ENCODE measurements around the gene JPH4.

The JPH4 gene

GRCh38 chr14:23522643-23523198 is 55.9 kb downstream of the JPH4 start:
- no peak for DNase-seq

DNA sequence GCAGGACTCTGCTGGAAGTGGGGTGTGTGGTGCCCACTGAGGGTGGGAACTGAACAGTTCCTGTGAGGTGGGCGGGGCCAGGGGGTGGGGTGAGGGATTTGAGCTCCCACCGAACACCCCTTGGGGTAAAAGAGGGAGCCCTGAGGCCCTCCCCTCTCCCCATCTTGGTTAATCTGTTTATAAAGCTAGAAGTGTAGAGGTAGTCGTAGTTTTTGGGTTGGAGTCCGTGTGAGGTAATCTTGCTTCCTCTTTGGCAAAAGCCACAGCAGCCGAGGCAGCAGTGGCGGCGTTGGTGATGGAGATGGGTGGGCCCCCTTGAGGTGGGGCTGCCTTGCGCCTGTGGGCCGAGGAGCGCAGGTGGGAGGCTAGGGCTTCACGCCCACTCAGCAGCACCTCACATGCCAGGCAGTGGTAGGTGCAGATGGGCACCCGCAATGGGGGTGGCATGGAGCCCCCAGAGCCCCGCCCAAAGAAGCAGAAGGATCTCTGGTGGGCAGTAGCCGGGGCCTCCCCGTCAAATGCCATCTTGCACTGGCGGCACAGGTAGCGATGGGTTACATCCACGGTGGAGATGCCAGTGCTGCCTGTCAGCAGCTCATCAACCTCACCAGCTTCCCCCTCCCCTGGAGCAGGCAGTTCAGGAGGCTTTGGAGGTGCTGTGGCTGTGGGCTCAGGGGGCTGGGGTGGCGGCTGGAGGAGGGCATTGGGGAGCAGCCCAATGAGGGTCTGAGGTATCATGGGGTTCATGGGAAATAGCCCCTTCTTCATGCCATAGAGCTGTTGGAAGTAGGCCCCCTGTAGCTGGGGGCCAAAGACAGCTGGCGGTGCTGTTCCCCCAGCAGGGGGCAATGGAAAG is 56.6 kb downstream of the JPH4 start:
- no peak for DNase-seq

DNA sequence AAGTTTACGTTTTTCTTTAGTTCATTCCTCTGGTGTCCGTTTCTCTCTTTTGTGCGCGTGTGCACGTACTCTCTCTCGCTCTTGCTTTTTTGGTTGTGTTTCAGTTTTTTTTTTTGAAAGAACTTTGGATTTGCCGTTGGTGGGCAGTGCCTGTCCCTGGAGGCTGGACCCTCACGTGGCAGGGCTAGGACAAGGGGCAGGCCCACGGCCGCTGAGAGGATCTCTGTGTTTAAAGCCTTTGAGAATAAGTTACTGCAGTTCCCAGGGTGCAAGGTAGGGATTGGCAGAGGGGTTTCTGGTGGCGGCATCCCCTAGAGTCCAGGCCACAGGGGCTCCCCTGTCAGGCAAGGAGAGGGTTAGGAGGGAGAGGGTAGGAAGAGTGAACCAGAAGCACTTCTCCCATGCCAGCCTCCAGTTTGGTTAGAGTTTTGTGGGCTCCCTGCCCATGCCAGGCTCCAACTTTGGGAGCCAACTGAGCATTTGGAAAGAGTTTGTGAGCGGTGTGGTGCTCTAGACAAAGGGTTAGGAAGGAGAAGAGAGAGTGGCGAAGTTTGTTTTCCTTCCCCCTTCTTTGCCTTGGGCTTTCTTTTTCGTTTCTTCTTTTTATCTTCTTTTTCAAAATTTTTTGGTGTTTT is 57.6 kb downstream of the JPH4 start:
- no peak for DNase-seq

GRCh38 chr14:23518709-23519108 is 59.9 kb downstream of the JPH4 start:
- no peak for DNase-seq
